Mammary epithelial cell (primary cell): ENCODE results near the gene TFG.

ENCODE experiments used
- CTCF ChIP-seq, 2 donors: IDR thresholded peaks in 1 of 2; conservative IDR thresholded peaks in 1 of 2; 2 replicates each; pipeline ENCODE4 v1.5.1; 2011 to 2012; ENCODE audit warnings: inconsistent platforms in 2 of 2, low read length in 2 of 2, mild to moderate bottlenecking in 2 of 2, control low read depth in 1 of 2, low read depth in 1 of 2; ENCODE audit not compliant: insufficient read depth in 1 of 2; ENCODE audit errors: extremely low read depth in 1 of 2
- EZH2 ChIP-seq: IDR thresholded peaks from 2 replicates; pipeline ENCODE4 v1.6.1; 2012; ENCODE audit warnings: low read length, inconsistent platforms, borderline replicate concordance

GRCh38 chr3:100776097-100776729 lies 66.9 kb downstream of the TFG start:
- TF ChIP-seq CTCF (conservative IDR thresholded peaks at IDR 0.05 in 1 of 2, IDR thresholded peaks at IDR 0.05 in 1 of 2; ENCODE audit: extremely low read depth in 1 of 2, insufficient read depth in 1 of 2, low read depth in 1 of 2, low read length in 2 of 2) (no peak), EZH2 (no peak)
